K562 (cell line): ENCODE data around the gene PHETA2. TPM values are rescaled to one million over a fixed set of nuclear protein-coding genes. Genes with fewer than 3 reads are reported as not detected.

ENCODE experiments used
- ATAC-seq: fragments of 200-7000 bp; cut with Tn5 transposase; 3 replicates; pipeline ENCODE4 v1.9.1; 2020; ENCODE audit warnings: moderate library complexity
- BruUV-seq: library from RNA; stranded (reverse); fragments of 400-500 nt; replicated peaks from 2 replicates; lab custom pipeline; 2021; lab: Mats Ljungman, UMichigan
- CTCF ChIA-PET: fragments of 300-600 bp; formaldehyde crosslinking; extraction: SDS; loops from one replicate; lab custom pipeline; 2021; ENCODE audit warnings: low intra/inter-chr PET ratio; lab: Yijun Ruan, JAX
- POLR2A ChIA-PET: fragments of 300-600, 350-650 bp; sonication (Branson Sonifier 250); formaldehyde crosslinking; extraction: SDS; loops from one replicate; lab custom pipeline; 2021; ENCODE audit warnings: antibody characterized with exemption, inconsistent platforms; lab: Yijun Ruan, JAX
- DNase-seq, 4 experiments: peaks; one replicate each; pipeline versions ENCODE4 v3.0.0 to v3.0.0-alpha.2; 2011 to 2018; ENCODE audit warnings: low spot score in 3 of 4, mixed read lengths in 3 of 4; ENCODE audit errors: extremely low read depth in 1 of 4
- FAIRE-seq: peaks from 2 replicates; lab custom pipeline; 2011; peaks lifted over from hg19 to GRCh38; lab: Jason Lieb, UNC
- H2AFZ ChIP-seq: 2 replicates; pipeline ENCODE4 v1.6.0; 2011; ENCODE audit warnings: low read depth, low read length, control low read depth, inconsistent platforms
- H3K27ac ChIP-seq: fragments of 200-600 bp; 3 replicates; pipeline ENCODE4 v1.8.0; 2011; ENCODE audit warnings: low read depth, mild to moderate bottlenecking, control low read depth, inconsistent platforms, low read length, moderate library complexity, mixed read lengths; ENCODE audit errors: extremely low read depth
- H3K27me3 ChIP-seq, 2 experiments: fragments of 300-600 bp in 1 of 2; 2 replicates in 1 of 2; 3 replicates in 1 of 2; pipeline versions ENCODE4 v1.6.0 to v1.8.0; 2011; ENCODE audit warnings: inconsistent platforms in 2 of 2, low read length in 2 of 2, mild to moderate bottlenecking in 1 of 2, mixed read lengths in 1 of 2, moderate library complexity in 1 of 2; ENCODE audit not compliant: control insufficient read depth in 2 of 2, insufficient read depth in 2 of 2
- H3K36me3 ChIP-seq: fragments of 300-600 bp; 3 replicates; pipeline ENCODE4 v1.8.0; 2011; ENCODE audit warnings: mild to moderate bottlenecking, low read length, inconsistent platforms; ENCODE audit not compliant: control insufficient read depth, insufficient read depth
- H3K4me1 ChIP-seq, 2 experiments: fragments of 200-600 bp in 1 of 2; replicated peaks in 1 of 2; 2 replicates in 1 of 2; 3 replicates in 1 of 2; pipeline versions ENCODE4 v1.5.1 to v1.8.0; 2011; ENCODE audit warnings: inconsistent platforms in 2 of 2, low read length in 2 of 2, mild to moderate bottlenecking in 1 of 2, mixed read lengths in 1 of 2, moderate library complexity in 1 of 2; ENCODE audit not compliant: control insufficient read depth in 2 of 2, insufficient read depth in 2 of 2
- H3K4me2 ChIP-seq: 2 replicates; pipeline ENCODE4 v1.6.1; 2011; ENCODE audit warnings: low read length, control low read depth, inconsistent platforms, mixed read lengths; ENCODE audit not compliant: insufficient read depth
- H3K4me3 ChIP-seq: fragments of 200-600 bp; sonication (generic), shearing (Covaris generic); 2 replicates; pipeline ENCODE4 v1.5.1; 2016; ENCODE audit warnings: control low read depth, inconsistent platforms
- H3K79me2 ChIP-seq: fragments of 200-600 bp; 3 replicates; pipeline ENCODE4 v1.8.0; 2011; ENCODE audit warnings: low read length, inconsistent platforms; ENCODE audit not compliant: control insufficient read depth, insufficient read depth
- H3K9ac ChIP-seq, 2 experiments: 2 replicates each; pipeline versions ENCODE4 v1.6.0 to v1.6.1; 2011; ENCODE audit warnings: low read depth in 2 of 2, low read length in 2 of 2, control low read depth in 1 of 2, inconsistent platforms in 1 of 2, mild to moderate bottlenecking in 1 of 2, mixed read lengths in 1 of 2; ENCODE audit not compliant: insufficient read depth in 1 of 2
- H3K9me1 ChIP-seq: one replicate; pipeline ENCODE4 v1.6.0; 2011; ENCODE audit warnings: inconsistent platforms, mild to moderate bottlenecking, low read length, moderate library complexity; ENCODE audit not compliant: control insufficient read depth, insufficient read depth
- H3K9me3 ChIP-seq: replicated peaks from 2 replicates; pipeline ENCODE4 v1.5.1; 2011; ENCODE audit warnings: low read depth, low read length, inconsistent platforms; ENCODE audit not compliant: control insufficient read depth, insufficient read depth
- H4K20me1 ChIP-seq: replicated peaks from 2 replicates; pipeline ENCODE4 v1.6.1; 2011; ENCODE audit warnings: low read length, inconsistent platforms, mixed read lengths; ENCODE audit not compliant: control insufficient read depth, insufficient read depth
- ARID2 ChIP-seq: fragments of 450-650 bp; IDR thresholded peaks from 2 replicates; pipeline ENCODE4 v1.6.1; 2017; ENCODE audit warnings: antibody characterized with exemption, mild to moderate bottlenecking
- CAMTA2 ChIP-seq: fragments of 250-450 bp; sonication (Bioruptor Pico); conservative IDR thresholded peaks from 2 replicates; pipeline ENCODE4 v1.5.1; 2022
- CBX5 ChIP-seq: IDR thresholded peaks from 2 replicates; pipeline ENCODE4 v1.6.1; 2014; ENCODE audit warnings: low read depth, borderline replicate concordance
- CHD1 ChIP-seq: fragments of 200-600 bp; sonication (generic); IDR thresholded peaks from one replicate; pipeline ENCODE4 v1.6.1; 2012; ENCODE audit warnings: mild to moderate bottlenecking, moderate library complexity, low read length, inconsistent platforms
- MAFG ChIP-seq: fragments of 450-650 bp; conservative IDR thresholded peaks from 2 replicates; pipeline ENCODE4 v1.6.1; 2016; ENCODE audit warnings: missing genetic modification characterization, missing compliant biosample characterization
- MEF2A ChIP-seq: IDR thresholded peaks from 2 replicates; pipeline ENCODE4 v1.6.1; 2011; ENCODE audit warnings: low read depth, mild to moderate bottlenecking, low read length, moderate library complexity; ENCODE audit not compliant: control insufficient read depth
- NFIX ChIP-seq: fragments of 250-450 bp; sonication (Bioruptor Pico); IDR thresholded peaks from 2 replicates; pipeline ENCODE4 v1.4.0; 2020; ENCODE audit warnings: low read depth, mild to moderate bottlenecking, moderate library complexity
- RNF2 ChIP-seq: sonication (generic); IDR thresholded peaks from 2 replicates; pipeline ENCODE4 v1.6.1; 2016
- TAF7 ChIP-seq: fragments of 450-650 bp; IDR thresholded peaks from 2 replicates; pipeline ENCODE4 v1.6.1; 2016; ENCODE audit warnings: missing genetic modification characterization, missing compliant biosample characterization
- U2AF1 ChIP-seq: fragments of 200-400 bp; formaldehyde crosslinking; optimal IDR thresholded peaks from 2 replicates; pipeline ENCODE3; 2017; ENCODE audit warnings: mild to moderate bottlenecking, low read depth, low read length, moderate library complexity
- ZNF23 ChIP-seq: fragments of 250-450 bp; sonication (Bioruptor Pico); IDR thresholded peaks from 2 replicates; pipeline ENCODE4 v1.4.0; 2020; ENCODE audit warnings: mild to moderate bottlenecking
- ZNF764 ChIP-seq: fragments of 250-450 bp; sonication (Bioruptor Pico); IDR thresholded peaks from 2 replicates; pipeline ENCODE4 v1.4.0; 2020; ENCODE audit warnings: low read depth, mild to moderate bottlenecking, moderate library complexity
- WGBS: fragments of 100-300 bp; shearing (Covaris generic); methylation state at CpG from one replicate; pipeline ENCODE4 v1.1.6; 2016; ENCODE audit warnings: low coverage, mixed read lengths; ENCODE audit not compliant: insufficient coverage; ENCODE audit errors: missing lambda C conversion rate; 5-methylcytosine and 5-hydroxymethylcytosine counted together
- in situ Hi-C: fragments of 300-500 bp; cut with MboI; formaldehyde crosslinking; loops from 4 replicates; pipeline ENCODE4 v1.15.0; 2018; ENCODE audit warnings: inconsistent platforms, mixed read lengths
- intact Hi-C: fragments of 100-400 bp; cut with micrococcal nuclease; formaldehyde crosslinking; loops from 2 replicates; pipeline ENCODE4 v1.14.2; 2022
- polyA plus RNA-seq, 8 experiments: library from polyadenylated mRNA; depleted of rRNA in 4 of 8; stranded (reverse) in 5 of 8; unstranded in 3 of 8; fragments of >200 nt; fragmentation: Nextera tagmentation in 2 of 8; fragmentation: Illumina TruSeq in 1 of 8; extraction: Ambion mirVana in 2 of 8; extraction: Trizol in 1 of 8; gene quantifications; 2 replicates each; pipeline versions ENCODE4 v1.2.1 to v1.2.3, GENCODE V29; 2011 to 2014; ENCODE audit warnings: inconsistent platforms in 1 of 8, missing spikeins in 1 of 8
- total RNA-seq, 7 experiments: library from RNA; depleted of rRNA in 6 of 7; stranded (reverse); fragments of >200 nt in 6 of 7; fragmentation: Illumina TruSeq in 2 of 7; extraction: Trizol in 2 of 7; gene quantifications; 2 replicates each; pipeline versions ENCODE4 v1.2.1 to v1.2.3, GENCODE V29; 2011 to 2021; ENCODE audit warnings: low replicate concordance in 1 of 7
- TF ChIP-seq, protein P1 (sequence below): fragments of 250-450 bp; sonication (Bioruptor Pico); IDR thresholded peaks from 2 replicates; pipeline ENCODE4 v1.8.0; 2022; ENCODE audit warnings: inconsistent platforms
- TF ChIP-seq, protein P2 (sequence below): fragments of 450-650 bp; IDR thresholded peaks from 2 replicates; pipeline ENCODE4 v1.6.1; 2016; ENCODE audit warnings: mild to moderate bottlenecking

The PHETA2 gene
- total and polyA plus RNA-seq, 9 of the 15 experiments (the other 6 are each of a cell fraction or from before 2014, with no cell fraction given): 0.07 to 0.22 (median 0.08) TPM; not detected in 5

DNA sequence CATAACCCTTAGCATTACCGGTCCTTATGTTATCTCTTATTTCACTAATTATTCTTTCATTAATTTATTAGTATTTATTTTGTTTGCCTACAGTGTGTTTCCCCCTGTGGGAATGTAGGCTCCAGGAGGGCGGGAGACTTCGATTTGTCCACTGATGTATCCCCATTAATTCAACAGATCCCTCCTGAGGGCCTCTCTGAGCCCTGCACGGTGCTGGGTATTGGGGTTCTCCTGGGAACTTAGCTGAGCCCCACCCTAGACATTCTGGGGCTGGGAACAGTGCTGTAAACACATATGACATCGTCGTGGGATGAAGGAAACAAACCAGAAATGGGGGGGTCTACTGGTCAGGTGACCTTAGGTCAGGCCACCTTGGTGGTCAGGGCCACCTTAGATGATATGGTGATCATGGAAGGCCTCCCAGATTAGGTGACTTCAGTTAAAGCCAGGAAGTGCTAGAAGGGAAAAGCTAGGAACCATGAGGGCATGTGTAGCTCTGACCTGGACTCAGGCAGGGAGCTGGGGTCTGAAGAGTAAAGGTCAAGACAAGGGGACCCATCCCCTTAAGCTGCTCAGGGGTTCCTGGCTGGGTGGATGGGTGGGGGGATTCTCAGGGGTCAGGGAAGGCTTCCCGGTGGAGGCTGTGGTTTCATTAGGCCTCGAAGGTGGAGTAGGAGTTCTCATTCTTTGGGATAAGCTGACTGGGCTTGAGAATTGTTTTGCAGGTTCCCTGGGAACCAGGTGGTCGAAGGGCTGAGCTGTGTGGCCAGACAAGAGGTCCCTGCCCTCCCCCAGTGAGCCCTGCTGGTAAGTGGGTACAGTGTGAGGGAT is 1.0 kb downstream of the PHETA2 start:
- no TSS peak for BruUV-seq
- CTCF ChIA-PET: no interaction called here
- H3K9me3 ChIP-seq: no peaks in the 10 kb centered on the region
- TF ChIP-seq ARID2: no peak
- no peak for TF ChIP-seq MAFG
- no peak for TF ChIP-seq ZNF764 (CRISPR knock-in tag)
- TF ChIP-seq CBX5: no peak
- no peak for TF ChIP-seq NFIX
- no peak for TF ChIP-seq CAMTA2 (CRISPR knock-in tag)
- TF ChIP-seq TAF7 (tag): no peak
- TF ChIP-seq RNF2: no peak
- TF ChIP-seq MEF2A: no peak
- TF ChIP-seq CHD1: no peak
- no peak for TF ChIP-seq U2AF1
- TF ChIP-seq, protein P1, sequence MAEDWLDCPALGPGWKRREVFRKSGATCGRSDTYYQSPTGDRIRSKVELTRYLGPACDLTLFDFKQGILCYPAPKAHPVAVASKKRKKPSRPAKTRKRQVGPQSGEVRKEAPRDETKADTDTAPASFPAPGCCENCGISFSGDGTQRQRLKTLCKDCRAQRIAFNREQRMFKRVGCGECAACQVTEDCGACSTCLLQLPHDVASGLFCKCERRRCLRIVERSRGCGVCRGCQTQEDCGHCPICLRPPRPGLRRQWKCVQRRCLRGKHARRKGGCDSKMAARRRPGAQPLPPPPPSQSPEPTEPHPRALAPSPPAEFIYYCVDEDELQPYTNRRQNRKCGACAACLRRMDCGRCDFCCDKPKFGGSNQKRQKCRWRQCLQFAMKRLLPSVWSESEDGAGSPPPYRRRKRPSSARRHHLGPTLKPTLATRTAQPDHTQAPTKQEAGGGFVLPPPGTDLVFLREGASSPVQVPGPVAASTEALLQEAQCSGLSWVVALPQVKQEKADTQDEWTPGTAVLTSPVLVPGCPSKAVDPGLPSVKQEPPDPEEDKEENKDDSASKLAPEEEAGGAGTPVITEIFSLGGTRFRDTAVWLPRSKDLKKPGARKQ (CRISPR knock-in tag): no peak
- no peak for TF ChIP-seq ZNF23 (CRISPR knock-in tag)
- TF ChIP-seq, protein P2, sequence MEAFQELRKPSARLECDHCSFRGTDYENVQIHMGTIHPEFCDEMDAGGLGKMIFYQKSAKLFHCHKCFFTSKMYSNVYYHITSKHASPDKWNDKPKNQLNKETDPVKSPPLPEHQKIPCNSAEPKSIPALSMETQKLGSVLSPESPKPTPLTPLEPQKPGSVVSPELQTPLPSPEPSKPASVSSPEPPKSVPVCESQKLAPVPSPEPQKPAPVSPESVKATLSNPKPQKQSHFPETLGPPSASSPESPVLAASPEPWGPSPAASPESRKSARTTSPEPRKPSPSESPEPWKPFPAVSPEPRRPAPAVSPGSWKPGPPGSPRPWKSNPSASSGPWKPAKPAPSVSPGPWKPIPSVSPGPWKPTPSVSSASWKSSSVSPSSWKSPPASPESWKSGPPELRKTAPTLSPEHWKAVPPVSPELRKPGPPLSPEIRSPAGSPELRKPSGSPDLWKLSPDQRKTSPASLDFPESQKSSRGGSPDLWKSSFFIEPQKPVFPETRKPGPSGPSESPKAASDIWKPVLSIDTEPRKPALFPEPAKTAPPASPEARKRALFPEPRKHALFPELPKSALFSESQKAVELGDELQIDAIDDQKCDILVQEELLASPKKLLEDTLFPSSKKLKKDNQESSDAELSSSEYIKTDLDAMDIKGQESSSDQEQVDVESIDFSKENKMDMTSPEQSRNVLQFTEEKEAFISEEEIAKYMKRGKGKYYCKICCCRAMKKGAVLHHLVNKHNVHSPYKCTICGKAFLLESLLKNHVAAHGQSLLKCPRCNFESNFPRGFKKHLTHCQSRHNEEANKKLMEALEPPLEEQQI: no peak
- H2AFZ ChIP-seq: no peak overlapping the region
- ATAC-seq (no peak), FAIRE-seq (no peak), DNase-seq (no peak)
- no peaks in the 10 kb centered on the region for H4K20me1 ChIP-seq
- no peak overlapping the region for H3K4me2 ChIP-seq
- no peak overlapping the region for H3K4me3 ChIP-seq
- no peaks in the 10 kb centered on the region for H3K9me1 ChIP-seq
- H3K36me3 ChIP-seq: no peaks in the 10 kb centered on the region
- H3K27ac ChIP-seq: no peak overlapping the region
- peaks cover 17 to 46% of the 10 kb centered on the region in 2 experiments for H3K4me1 ChIP-seq
- intact Hi-C loops (loop anchor here (10.0 kb wide), 1 partner anchor 110 kb away; the partner anchor contains the start of gene SEPTIN3), in situ Hi-C loops (no loop called here)
- WGBS: 79% methylated on average over 7 of the region's 9 CpGs
- POLR2A ChIA-PET: interaction anchor here (0.7 to 1.5 kb wide), 2 partner anchors 15 to 124 kb away, joined by 3 to 11 read pairs; partner anchors contain the start of gene NDUFA6
- H3K27me3 ChIP-seq: no peaks in the 10 kb centered on the region
- H3K9ac ChIP-seq: no peak overlapping the region
- H3K79me2 ChIP-seq: peaks cover 7% of the 10 kb centered on the region
